HUES64 (cell line): ENCODE measurements around the gene AMPD1. TPM values are rescaled to one million over a fixed set of nuclear protein-coding genes. Genes with fewer than 3 reads are reported as not detected.
A peak's percentile ranks its signal among the peaks of the same experiment; 100 is the strongest.

Experiments used
- H3K27ac ChIP-seq: 2 replicates; pipeline ENCODE4 v1.7.0; 2013; ENCODE audit warnings: low read depth, low read length, inconsistent platforms
- H3K27me3 ChIP-seq: 2 replicates; pipeline ENCODE4 v1.6.1; 2013; ENCODE audit warnings: mild to moderate bottlenecking, low read length; ENCODE audit not compliant: insufficient read depth
- H3K36me3 ChIP-seq: 2 replicates; pipeline ENCODE4 v1.6.1; 2013; ENCODE audit warnings: mild to moderate bottlenecking, low read length; ENCODE audit not compliant: insufficient read depth
- H3K4me1 ChIP-seq: 2 replicates; pipeline ENCODE4 v1.6.1; 2013; ENCODE audit warnings: mild to moderate bottlenecking, low read length, moderate library complexity; ENCODE audit not compliant: insufficient read depth
- H3K4me3 ChIP-seq: 2 replicates; pipeline ENCODE4 v1.5.1; 2013; ENCODE audit warnings: mild to moderate bottlenecking, low read length, moderate library complexity
- H3K9ac ChIP-seq: 2 replicates; pipeline ENCODE4 v1.6.1; 2013; ENCODE audit warnings: mild to moderate bottlenecking, low read depth, low read length
- H3K9me3 ChIP-seq: 2 replicates; pipeline ENCODE4 v1.6.1; 2013; ENCODE audit warnings: low read depth, low read length; ENCODE audit not compliant: insufficient read depth
- WGBS: fragments of 150-250, 120-280 bp; methylation state at CpG from one replicate; pipeline ENCODE4 v1.1.7; 2013; ENCODE audit warnings: missing lambda C conversion rate; 5-methylcytosine and 5-hydroxymethylcytosine counted together
- polyA plus RNA-seq, 2 experiments: library from polyadenylated mRNA; stranded (reverse); fragments of 50-300 nt; gene quantifications; one replicate each; pipeline ENCODE4 v1.2.3, GENCODE V29; 2013

AMPD1 gene
- not detected for polyA plus RNA-seq (2013, experiment 1 of 2)
- not detected for polyA plus RNA-seq (2013, experiment 2 of 2)

DNA sequence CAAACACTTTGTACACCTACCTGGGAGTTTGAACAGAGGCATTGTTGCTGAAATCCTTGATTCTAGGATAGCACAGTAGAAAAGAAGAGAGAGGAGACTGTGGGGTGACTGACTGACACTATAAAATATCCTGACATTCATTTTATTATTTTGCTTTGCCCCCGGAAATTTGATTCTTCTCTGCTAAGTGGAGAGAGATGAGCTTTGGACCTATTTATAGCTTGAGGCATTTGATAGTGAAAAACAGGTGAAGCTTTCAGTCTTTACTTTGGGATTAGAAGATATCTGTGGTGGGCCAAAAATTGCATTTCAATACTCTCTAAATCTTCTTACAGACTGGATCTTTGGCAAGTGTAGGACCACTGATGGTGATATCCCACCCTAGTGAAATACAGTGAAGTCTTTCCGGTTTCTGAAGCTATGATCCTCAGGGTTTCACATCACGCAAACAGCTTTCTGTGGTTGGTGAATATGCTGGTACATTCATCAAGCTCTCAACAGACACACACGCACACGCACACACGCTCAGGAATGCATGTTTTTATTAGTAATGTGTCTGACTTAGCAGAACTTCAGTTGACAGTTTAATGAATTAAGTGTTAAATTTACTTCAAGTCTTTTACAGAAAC is at the start of gene AMPD1:
Gene AMPD1, minus strand, starts transcription at position 117 of the 629 bp plus-strand sequence. Its CDS starts 75 bp downstream, at position 42.
- Histone ChIP-seq H3K27me3 (peaks cover 7% of the 10 kb centered on the region), H3K9me3 (no peaks in the 10 kb centered on the region), H3K4me1 (no peaks in the 10 kb centered on the region), H3K4me3 (no peak within 1 kb of the TSS), H3K9ac (no peak within 1 kb of the TSS), H3K36me3 (no peaks in the 10 kb centered on the region), H3K27ac (no peak within 1 kb of the TSS)
- WGBS: 97% methylated on average over 3 of the region's 6 CpGs

DNA sequence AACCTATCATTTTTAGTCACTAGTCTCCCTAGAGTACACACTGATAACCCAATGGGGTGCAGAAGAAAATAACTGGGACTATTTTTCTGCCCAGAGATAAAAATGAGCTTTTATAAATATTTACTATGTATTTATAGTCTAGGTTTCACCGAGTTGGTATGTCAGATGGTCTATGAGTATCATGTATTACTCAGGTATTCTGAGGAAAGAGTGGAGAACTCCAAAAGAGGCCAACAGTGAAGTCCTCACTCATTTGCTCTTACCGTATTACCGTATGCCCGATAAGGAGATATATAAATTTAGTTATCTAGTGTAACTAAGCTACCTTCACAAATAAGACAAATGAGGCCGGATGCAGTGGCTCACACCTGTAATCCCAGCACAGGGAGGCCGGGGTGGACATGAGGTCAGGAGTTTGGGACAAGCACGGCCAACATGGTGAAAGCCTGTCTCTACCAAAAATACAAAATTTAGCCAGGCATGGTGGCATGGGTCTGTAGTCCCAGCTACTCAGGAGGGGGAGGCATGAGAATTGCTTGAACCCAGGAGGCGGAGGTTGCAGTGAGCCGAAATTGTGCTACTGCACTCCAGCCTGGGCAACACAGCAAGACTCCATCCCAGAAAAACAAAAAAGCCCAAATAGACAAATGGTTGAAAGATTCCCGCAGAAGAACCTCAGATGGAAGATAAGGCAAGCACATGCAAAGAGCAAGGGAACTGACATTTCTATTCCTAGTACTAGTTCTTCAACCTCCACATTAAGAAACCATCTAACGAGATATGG is 46.8 kb upstream of the AMPD1 start:
- Histone ChIP-seq H3K36me3 (peaks cover 99% of the 10 kb centered on the region), H3K27me3 (no peaks in the 10 kb centered on the region), H3K4me3 (no peak overlapping the region), H3K27ac (no peak overlapping the region), H3K9me3 (no peaks in the 10 kb centered on the region), H3K4me1 (no peaks in the 10 kb centered on the region), H3K9ac (no peak overlapping the region)
- 95% methylated on average over 8 of the region's 11 CpGs for WGBS

DNA sequence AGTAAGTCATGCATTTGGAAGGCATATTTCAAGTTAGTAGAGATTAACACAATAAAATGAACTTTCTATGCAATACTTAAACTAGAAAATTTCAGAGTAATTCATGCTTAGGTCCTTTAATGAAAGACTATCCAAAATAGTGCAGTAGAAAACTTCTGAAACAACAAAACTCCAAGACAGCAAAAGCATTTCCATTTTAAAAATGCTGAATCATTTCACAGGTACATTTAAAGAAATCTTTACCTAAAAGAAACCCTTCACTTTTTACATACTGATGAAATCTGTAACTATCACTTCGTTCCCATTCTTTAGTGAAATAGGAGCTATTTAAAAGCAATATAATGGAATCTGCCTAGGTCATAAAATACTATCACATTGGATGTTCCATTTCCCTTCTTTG is 45.0 kb upstream of the AMPD1 start:
- Histone ChIP-seq H3K27me3 (no peaks in the 10 kb centered on the region), H3K9ac (no peak overlapping the region), H3K27ac (peak overlapping the region; percentile 8; the same call in 1 of the 2 replicates), H3K36me3 (peaks cover 99% of the 10 kb centered on the region), H3K4me3 (no peak overlapping the region), H3K4me1 (no peaks in the 10 kb centered on the region), H3K9me3 (no peaks in the 10 kb centered on the region)
- WGBS: 100% methylated on average over 1 of the region's 1 CpG

DNA sequence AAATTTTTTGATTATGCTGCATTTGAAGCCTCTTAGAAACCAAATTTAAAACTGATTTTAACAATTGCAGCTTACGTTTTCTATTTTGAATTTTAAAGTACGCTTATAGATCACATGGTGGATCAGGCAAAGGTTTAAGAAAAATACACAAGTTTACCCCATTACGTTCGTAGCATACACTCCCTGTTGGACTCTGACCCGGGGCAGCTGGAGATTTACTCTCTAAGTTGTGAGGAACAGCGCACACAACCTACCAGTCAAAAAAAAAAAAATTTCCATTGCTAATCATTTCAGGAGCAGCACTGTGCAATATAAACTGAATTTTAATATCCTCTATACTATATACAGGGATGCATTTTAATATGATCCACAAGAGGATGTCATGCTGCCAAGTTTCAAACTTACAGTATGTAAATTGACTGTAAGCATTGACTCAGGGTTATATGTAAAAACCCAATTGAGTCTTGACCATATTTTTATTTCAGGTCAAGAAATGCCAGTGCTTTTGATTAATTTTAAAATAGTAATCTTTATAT is 42.0 kb upstream of the AMPD1 start:
- Histone ChIP-seq H3K9ac (no peak overlapping the region), H3K36me3 (peaks cover 99% of the 10 kb centered on the region), H3K4me1 (no peaks in the 10 kb centered on the region), H3K27ac (no peak overlapping the region), H3K4me3 (no peak overlapping the region), H3K9me3 (no peaks in the 10 kb centered on the region), H3K27me3 (no peaks in the 10 kb centered on the region)
- 97% methylated on average over 6 of the region's 6 CpGs for WGBS

DNA sequence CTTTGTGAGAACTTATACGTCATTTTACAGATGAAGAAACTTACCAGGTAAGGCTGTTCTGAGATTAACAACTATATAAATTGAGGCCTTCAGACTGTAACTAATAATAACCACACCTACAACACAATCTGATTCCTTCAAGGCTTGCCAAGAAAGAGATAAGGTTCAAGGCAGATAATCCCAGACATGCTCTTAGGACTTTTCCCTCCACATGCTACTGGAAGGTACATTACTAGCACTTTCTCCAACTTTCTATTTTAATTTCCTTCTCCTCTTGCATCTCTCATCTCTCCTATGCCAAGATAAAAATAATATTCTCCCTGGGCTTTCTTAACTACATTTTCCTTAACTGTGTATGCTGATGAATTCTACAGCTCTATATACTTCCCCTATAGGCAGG is 40.1 kb upstream of the AMPD1 start:
- no peaks in the 10 kb centered on the region for H3K27me3 ChIP-seq
- no peaks in the 10 kb centered on the region for H3K9me3 ChIP-seq
- WGBS: 89% methylated on average over 1 of the region's 1 CpG
- no peaks in the 10 kb centered on the region for H3K4me1 ChIP-seq
- H3K36me3 ChIP-seq: peaks cover 99% of the 10 kb centered on the region
- no peak overlapping the region for H3K27ac ChIP-seq
- no peak overlapping the region for H3K9ac ChIP-seq
- H3K4me3 ChIP-seq: no peak overlapping the region

DNA sequence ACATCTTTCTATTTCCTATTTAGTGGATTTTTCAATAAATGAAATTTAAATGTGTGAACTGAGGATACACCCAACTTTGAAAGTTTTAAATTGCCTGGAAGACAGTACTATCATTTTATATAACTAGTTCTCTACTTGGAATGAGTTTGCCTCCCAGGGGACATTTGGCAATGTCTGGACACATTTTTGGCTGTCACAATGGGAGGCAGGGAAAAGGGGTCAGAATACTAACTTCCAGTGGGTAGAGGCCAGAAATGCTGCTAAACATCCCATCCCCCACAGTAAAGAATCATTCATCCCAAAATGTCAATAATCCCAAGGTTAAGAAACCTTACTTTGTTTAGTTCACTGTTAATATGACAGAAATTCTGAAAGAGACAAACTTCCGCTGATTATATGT is 34.4 kb upstream of the AMPD1 start:
- no CpG with 5 or more reads among the region's 1 CpG for WGBS
- H3K4me1 ChIP-seq: no peaks in the 10 kb centered on the region
- no peaks in the 10 kb centered on the region for H3K9me3 ChIP-seq
- no peak overlapping the region for H3K4me3 ChIP-seq
- peaks cover 99% of the 10 kb centered on the region for H3K36me3 ChIP-seq
- H3K27me3 ChIP-seq: no peaks in the 10 kb centered on the region
- no peak overlapping the region for H3K9ac ChIP-seq
- H3K27ac ChIP-seq: no peak overlapping the region

DNA sequence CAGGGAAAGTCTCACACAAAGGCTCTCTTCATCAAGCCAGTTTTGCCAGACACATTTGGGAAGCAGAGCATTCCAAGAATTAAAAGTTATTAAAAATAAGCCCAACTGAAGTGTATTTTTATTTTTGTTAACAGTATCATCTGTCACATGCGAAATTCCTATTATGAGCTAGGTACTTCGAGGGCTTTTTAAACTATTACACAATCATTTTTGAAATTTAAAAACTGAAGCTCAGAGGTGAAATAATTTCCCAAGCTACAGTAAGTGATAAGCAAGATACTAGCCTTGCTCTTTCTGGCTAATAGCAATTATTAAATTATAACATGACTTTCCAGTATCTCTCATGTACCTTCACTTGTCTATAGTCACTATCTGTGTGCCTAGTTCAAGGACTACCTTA is 33.2 kb upstream of the AMPD1 start:
- no peak overlapping the region for H3K9ac ChIP-seq
- H3K36me3 ChIP-seq: peaks cover 99% of the 10 kb centered on the region
- H3K4me3 ChIP-seq: no peak overlapping the region
- 94% methylated on average over 2 of the region's 2 CpGs for WGBS
- H3K27ac ChIP-seq: no peak overlapping the region
- no peaks in the 10 kb centered on the region for H3K9me3 ChIP-seq
- no peaks in the 10 kb centered on the region for H3K4me1 ChIP-seq
- H3K27me3 ChIP-seq: no peaks in the 10 kb centered on the region

DNA sequence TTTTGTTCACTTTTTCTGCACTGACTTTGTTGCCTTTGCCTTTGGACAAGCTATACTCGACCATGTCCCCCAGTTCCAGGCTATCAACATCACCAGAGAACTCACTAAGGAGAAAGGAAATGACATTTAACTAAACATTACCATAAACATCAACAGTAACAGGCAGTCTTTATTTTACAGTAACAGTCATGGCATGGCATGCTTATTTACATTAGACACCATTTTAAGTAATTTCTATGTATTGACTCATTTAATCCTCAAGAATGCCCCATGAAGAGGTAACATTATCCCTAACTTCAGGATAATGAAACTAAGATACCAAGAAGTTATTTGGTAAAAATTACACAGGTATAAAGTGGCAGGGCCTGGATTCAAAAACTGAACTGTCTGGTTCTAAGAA is 29.9 kb upstream of the AMPD1 start:
- Histone ChIP-seq H3K27ac (no peak overlapping the region), H3K4me1 (no peaks in the 10 kb centered on the region), H3K9ac (no peak overlapping the region), H3K36me3 (peaks cover 99% of the 10 kb centered on the region), H3K27me3 (no peaks in the 10 kb centered on the region), H3K4me3 (no peak overlapping the region), H3K9me3 (no peaks in the 10 kb centered on the region)
- WGBS: 84% methylated on average over 1 of the region's 1 CpG

DNA sequence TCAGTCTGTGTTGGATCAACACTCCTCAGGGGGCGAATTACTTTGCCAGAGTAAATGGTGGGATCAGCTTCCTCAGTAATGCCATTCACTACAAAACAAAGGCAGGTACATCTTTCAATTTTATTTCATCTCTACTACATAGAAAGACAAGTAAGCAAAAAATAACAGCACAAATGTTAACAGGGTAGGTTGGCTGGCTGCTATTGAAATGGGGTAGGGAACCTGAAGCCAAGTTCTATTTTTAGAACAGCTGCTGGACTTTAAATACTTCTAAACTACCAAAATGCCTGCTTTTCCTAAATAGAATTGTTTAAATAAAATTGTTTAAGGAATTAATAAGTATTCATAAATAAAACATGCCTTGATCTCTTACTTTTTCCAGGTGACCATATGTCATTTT is 28.6 kb upstream of the AMPD1 start:
- H3K4me3 ChIP-seq: no peak overlapping the region
- no peaks in the 10 kb centered on the region for H3K4me1 ChIP-seq
- no peak overlapping the region for H3K9ac ChIP-seq
- whole genome bisulfite sequencing: 100% methylated on average over 1 of the region's 1 CpG
- no peaks in the 10 kb centered on the region for H3K27me3 ChIP-seq
- no peak overlapping the region for H3K27ac ChIP-seq
- H3K36me3 ChIP-seq: peaks cover 100% of the 10 kb centered on the region
- H3K9me3 ChIP-seq: no peaks in the 10 kb centered on the region

DNA sequence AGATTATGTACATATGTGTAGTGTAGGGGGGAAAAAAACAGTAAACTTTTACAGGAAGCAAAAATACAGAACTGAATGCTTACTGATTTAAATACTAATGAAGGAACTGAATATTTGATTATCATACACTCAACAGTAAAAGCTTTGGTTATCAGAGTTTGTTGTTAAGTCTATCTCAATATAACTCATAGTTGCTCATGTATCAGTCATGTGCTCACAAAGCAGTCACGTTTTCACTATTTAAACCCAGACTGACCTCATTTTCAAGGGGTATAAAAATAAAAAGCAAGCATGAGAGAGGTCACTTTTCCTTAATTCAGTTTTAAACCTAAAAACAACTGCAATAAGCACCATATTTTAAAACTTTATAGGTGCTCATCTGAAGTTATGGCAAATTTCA is 28.1 kb upstream of the AMPD1 start:
- H3K9me3 ChIP-seq: no peaks in the 10 kb centered on the region
- no peak overlapping the region for H3K4me3 ChIP-seq
- no peak overlapping the region for H3K9ac ChIP-seq
- H3K36me3 ChIP-seq: peaks cover 100% of the 10 kb centered on the region
- 0% methylated on average over 1 of the region's 1 CpG for WGBS
- H3K27ac ChIP-seq: no peak overlapping the region
- no peaks in the 10 kb centered on the region for H3K4me1 ChIP-seq
- no peaks in the 10 kb centered on the region for H3K27me3 ChIP-seq

DNA sequence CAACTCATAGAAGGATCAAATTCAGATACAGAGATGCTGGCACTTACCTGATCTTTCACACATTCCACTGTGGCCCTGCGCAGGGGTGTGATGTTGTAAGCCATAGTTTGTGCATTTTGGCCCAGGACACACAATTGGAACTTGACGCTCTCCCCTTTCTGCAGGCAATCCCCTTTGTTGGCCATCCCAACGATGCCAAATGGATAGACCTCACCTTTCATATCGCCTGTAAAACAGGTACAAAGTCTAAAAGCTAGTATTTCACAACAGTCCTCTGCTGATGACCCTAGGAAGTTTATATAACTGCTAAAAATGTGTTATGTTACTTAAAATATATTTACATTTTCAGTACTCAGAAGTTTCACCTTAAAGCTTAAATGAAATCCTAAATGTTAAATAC is 25.1 kb upstream of the AMPD1 start:
- H3K9ac ChIP-seq: no peak overlapping the region
- H3K4me1 ChIP-seq: peaks cover 9% of the 10 kb centered on the region; the same call in 1 of the 2 replicates
- 93% methylated on average over 4 of the region's 4 CpGs for WGBS
- H3K27me3 ChIP-seq: no peaks in the 10 kb centered on the region
- no peak overlapping the region for H3K4me3 ChIP-seq
- H3K9me3 ChIP-seq: no peaks in the 10 kb centered on the region
- H3K36me3 ChIP-seq: peaks cover 88% of the 10 kb centered on the region
- no peak overlapping the region for H3K27ac ChIP-seq
